HepG2 (cell line): Measurements from ENCODE around the gene SSBP4. TPM values are rescaled to one million over a fixed set of nuclear protein-coding genes. Genes with fewer than 3 reads are reported as not detected.
A peak's percentile ranks its signal among the peaks of the same experiment; 100 is the strongest.

Source experiments
- ATRX ChIP-seq: sonication (generic); formaldehyde crosslinking; IDR thresholded peaks from 2 replicates; pipeline ENCODE4 v1.4.0; 2020; ENCODE audit warnings: missing genetic modification reagents, borderline replicate concordance
- CREB1 ChIP-seq, 2 experiments: fragments of 450-650 bp in 1 of 2; IDR thresholded peaks; 2 replicates each; pipeline ENCODE4 v1.6.1; 2016 to 2017; ENCODE audit warnings: control low read depth in 1 of 2, mild to moderate bottlenecking in 1 of 2, missing compliant biosample characterization in 1 of 2, missing genetic modification characterization in 1 of 2
- ELF4 ChIP-seq: sonication (generic); formaldehyde crosslinking; IDR thresholded peaks from 2 replicates; pipeline ENCODE4 v1.5.0; 2020; ENCODE audit warnings: missing genetic modification reagents, mild to moderate bottlenecking, moderate library complexity, borderline replicate concordance
- HNRNPLL ChIP-seq: fragments of 200-400 bp; formaldehyde crosslinking; IDR thresholded peaks from 2 replicates; pipeline ENCODE4 v1.6.1; 2017; ENCODE audit warnings: mild to moderate bottlenecking, low read depth, low read length; ENCODE audit not compliant: poor library complexity, severe bottlenecking
- RBAK ChIP-seq: sonication (generic); formaldehyde crosslinking; IDR thresholded peaks from 2 replicates; pipeline ENCODE4 v1.5.1; 2020; ENCODE audit warnings: mild to moderate bottlenecking, missing genetic modification reagents
- RFX3 ChIP-seq: IDR thresholded peaks from 2 replicates; pipeline ENCODE4 v1.6.1; 2016; ENCODE audit warnings: missing biosample characterization, missing genetic modification reagents
- RFXANK ChIP-seq: IDR thresholded peaks from 2 replicates; pipeline ENCODE4 v1.6.1; 2016
- TOPORS ChIP-seq: sonication (generic); formaldehyde crosslinking; IDR thresholded peaks from 2 replicates; pipeline ENCODE4 v1.8.0; 2023; ENCODE audit warnings: mild to moderate bottlenecking, missing genetic modification reagents
- ZMYM3 ChIP-seq: sonication (generic); formaldehyde crosslinking; IDR thresholded peaks from 2 replicates; pipeline ENCODE4 v1.5.1; 2020; ENCODE audit warnings: mild to moderate bottlenecking, missing genetic modification reagents
- ZNF296 ChIP-seq: sonication (generic); formaldehyde crosslinking; conservative IDR thresholded peaks from 2 replicates; pipeline ENCODE4 v1.5.0; 2020; ENCODE audit warnings: mild to moderate bottlenecking, missing genetic modification reagents
- ZNF609 ChIP-seq: sonication (generic); formaldehyde crosslinking; IDR thresholded peaks from 2 replicates; pipeline ENCODE4 v1.4.0; 2020; ENCODE audit warnings: mild to moderate bottlenecking, missing genetic modification reagents, borderline replicate concordance
- ZSCAN22 ChIP-seq: sonication (generic); formaldehyde crosslinking; IDR thresholded peaks from 2 replicates; pipeline ENCODE4 v1.4.0; 2020; ENCODE audit warnings: mild to moderate bottlenecking, missing genetic modification reagents
- polyA plus RNA-seq, 8 experiments: library from polyadenylated mRNA; depleted of rRNA in 3 of 8; stranded (reverse) in 7 of 8; unstranded in 1 of 8; fragments of >200 nt; fragmentation: Illumina TruSeq in 4 of 8; extraction: Trizol in 4 of 8; gene quantifications; 2 replicates each; pipeline versions ENCODE4 v1.2.1 to v1.2.3, GENCODE V29; 2011 to 2016; ENCODE audit warnings: low read depth in 4 of 8, missing spikeins in 1 of 8, mixed read lengths in 1 of 8; ENCODE audit not compliant: insufficient read depth in 1 of 8
- total RNA-seq, 5 experiments: library from RNA; depleted of rRNA; stranded (reverse); fragments of >200 nt; fragmentation: Illumina TruSeq; extraction: Trizol; gene quantifications; 2 replicates each; pipeline ENCODE4 v1.2.3, GENCODE V29; 2016; ENCODE audit warnings: low read depth in 1 of 5
- TF ChIP-seq, protein P1 (sequence below): sonication (generic); formaldehyde crosslinking; IDR thresholded peaks from 2 replicates; pipeline ENCODE4 v1.4.0; 2020; ENCODE audit warnings: mild to moderate bottlenecking, missing genetic modification reagents
- TF ChIP-seq, protein P2 (sequence below): sonication (generic); formaldehyde crosslinking; IDR thresholded peaks from 2 replicates; pipeline ENCODE4 v1.8.0; 2022; ENCODE audit warnings: mild to moderate bottlenecking, missing genetic modification reagents, moderate library complexity

SSBP4 gene
- total and polyA plus RNA-seq, 2 of the 13 experiments (the other 11 are each of a cell fraction or from before 2014, with no cell fraction given), result 20.8 to 39.5 TPM

DNA sequence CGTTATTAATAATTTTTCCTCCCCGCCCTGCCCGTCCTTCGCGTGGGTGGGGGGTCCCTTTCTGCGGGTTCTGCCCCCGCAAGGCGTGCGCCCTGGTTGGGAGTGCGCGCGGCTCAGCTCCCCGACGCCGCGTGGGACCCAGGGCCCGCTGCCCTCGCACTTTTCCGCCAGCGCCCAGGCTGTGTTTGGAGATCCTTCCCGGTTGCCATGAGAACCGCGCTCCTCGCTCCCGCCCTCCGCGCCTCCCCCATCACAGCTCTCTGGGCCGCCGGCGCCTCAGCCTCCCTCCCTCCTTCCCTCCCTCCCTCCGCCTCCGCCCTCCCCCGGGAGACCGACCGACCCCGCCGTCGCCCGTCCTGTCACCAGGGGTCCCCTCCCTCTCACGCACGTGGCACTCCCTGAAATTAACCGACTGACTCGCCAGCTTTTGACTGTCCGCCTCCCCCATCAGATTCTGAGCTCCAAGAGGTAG, 2.4 kb upstream of the SSBP4 start (continued):
- TF ChIP-seq ZNF609 (no peak), RBAK (CRISPR knock-in tag) (no peak), RFX3 (CRISPR knock-in tag) (peak; percentile 89), TOPORS (CRISPR knock-in tag) (no peak), CREB1 (IDR thresholded peaks at IDR 0.05) (no peak), CREB1 (CRISPR knock-in tag; IDR thresholded peaks at IDR 0.05) (no peak), ZSCAN22 (CRISPR knock-in tag) (peak; percentile 98), HNRNPLL (peak; percentile 89), ATRX (no peak), RFXANK (no peak), ELF4 (CRISPR knock-in tag) (peak; percentile 35; the same call in 1 of the 2 replicates), ZMYM3 (no peak), ZNF296 (CRISPR knock-in tag) (no peak)
- TF ChIP-seq, protein P1, sequence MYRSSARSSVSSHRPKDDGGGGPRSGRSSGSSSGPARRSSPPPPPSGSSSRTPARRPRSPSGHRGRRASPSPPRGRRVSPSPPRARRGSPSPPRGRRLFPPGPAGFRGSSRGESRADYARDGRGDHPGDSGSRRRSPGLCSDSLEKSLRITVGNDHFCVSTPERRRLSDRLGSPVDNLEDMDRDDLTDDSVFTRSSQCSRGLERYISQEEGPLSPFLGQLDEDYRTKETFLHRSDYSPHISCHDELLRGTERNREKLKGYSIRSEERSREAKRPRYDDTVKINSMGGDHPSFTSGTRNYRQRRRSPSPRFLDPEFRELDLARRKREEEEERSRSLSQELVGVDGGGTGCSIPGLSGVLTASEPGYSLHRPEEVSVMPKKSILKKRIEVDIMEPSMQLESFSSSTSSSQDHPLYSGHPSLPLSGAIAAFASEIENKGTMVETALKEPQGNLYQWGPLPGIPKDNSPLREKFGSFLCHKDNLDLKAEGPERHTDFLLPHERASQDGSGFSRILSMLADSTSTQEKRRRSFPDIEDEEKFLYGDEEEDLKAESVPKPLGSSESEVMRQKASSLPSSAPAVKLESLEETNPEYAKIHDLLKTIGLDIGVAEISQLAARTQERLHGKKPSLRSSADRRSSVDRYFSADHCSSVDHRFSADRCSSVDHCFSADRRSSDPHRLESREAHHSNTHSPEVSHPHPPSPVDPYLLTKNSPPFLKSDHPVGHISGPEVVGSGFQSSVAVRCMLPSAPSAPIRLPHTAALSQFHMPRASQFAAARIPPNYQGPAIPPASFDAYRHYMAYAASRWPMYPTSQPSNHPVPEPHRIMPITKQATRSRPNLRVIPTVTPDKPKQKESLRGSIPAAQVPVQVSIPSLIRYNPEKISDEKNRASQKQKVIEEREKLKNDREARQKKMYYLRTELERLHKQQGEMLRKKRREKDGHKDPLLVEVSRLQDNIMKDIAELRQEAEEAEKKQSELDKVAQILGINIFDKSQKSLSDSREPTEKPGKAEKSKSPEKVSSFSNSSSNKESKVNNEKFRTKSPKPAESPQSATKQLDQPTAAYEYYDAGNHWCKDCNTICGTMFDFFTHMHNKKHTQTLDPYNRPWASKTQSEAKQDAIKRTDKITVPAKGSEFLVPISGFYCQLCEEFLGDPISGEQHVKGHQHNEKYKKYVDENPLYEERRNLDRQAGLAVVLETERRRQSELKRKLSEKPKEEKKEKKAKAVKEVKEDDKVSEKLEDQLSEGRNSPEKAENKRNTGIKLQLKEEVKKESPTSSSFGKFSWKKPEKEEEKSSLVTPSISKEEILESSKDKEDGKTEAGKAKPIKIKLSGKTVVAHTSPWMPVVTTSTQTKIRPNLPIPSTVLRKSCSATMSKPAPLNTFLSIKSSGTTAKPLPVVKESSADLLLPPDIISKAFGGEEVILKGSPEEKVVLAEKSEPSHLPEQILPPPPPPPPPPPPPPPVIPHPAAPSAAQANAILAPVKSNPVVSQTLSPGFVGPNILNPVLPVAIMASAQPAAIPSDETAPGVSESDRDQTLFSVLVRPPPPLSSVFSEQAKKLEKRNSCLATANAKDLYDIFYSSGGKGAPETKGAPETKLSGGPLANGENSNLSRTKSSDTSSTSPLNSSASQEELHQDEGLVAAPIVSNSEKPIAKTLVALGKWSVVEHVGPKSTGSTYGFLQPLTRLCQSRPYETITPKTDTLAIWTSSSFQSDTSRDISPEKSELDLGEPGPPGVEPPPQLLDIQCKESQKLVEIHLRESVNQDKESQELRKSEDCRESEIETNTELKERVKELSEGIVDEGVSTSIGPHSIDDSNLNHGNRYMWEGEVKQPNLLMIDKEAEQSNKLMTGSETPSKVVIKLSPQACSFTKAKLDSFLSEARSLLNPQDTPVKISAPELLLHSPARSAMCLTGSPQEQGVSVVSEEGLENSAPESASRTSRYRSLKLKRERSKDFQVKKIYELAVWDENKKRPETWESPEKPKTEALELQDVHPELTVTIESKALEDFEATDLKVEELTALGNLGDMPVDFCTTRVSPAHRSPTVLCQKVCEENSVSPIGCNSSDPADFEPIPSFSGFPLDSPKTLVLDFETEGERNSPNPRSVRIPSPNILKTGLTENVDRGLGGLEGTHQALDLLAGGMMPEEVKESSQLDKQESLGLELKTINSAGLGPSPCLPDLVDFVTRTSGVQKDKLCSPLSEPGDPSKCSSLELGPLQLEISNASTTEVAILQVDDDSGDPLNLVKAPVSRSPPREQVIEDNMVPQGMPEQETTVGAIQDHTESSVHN (CRISPR knock-in tag), result no peak
- TF ChIP-seq, protein P2, sequence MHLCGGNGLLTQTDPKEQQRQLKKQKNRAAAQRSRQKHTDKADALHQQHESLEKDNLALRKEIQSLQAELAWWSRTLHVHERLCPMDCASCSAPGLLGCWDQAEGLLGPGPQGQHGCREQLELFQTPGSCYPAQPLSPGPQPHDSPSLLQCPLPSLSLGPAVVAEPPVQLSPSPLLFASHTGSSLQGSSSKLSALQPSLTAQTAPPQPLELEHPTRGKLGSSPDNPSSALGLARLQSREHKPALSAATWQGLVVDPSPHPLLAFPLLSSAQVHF (CRISPR knock-in tag), result 0 out of 2 replicates have a peak, but pooled peaks have one; percentile 69
